Hematopoietic multipotent progenitor cell treated with erythropoietin and hydrocortisone succinate and interleukin-3 and kit ligand, for 17 days (in vitro differentiated cells): Measurements from ENCODE around the gene DUS3L.
"Not testable (repeated sequence)": the region's sequence is repeated elsewhere in the genome, so short reads cannot be mapped to it uniquely, and the experiment has no call there.

Experiments used
- DNase-seq: peaks from one replicate; pipeline ENCODE4 v3.0.0-alpha.2; 2015; ENCODE audit warnings: low spot score

The DUS3L gene

GRCh38 chr19:5772416-5772815 is 18.5 kb downstream of the DUS3L start:
- DNase-seq: no peak

GRCh38 chr19:5767949-5768348 is 23.0 kb downstream of the DUS3L start:
- no peak for DNase-seq

DNA sequence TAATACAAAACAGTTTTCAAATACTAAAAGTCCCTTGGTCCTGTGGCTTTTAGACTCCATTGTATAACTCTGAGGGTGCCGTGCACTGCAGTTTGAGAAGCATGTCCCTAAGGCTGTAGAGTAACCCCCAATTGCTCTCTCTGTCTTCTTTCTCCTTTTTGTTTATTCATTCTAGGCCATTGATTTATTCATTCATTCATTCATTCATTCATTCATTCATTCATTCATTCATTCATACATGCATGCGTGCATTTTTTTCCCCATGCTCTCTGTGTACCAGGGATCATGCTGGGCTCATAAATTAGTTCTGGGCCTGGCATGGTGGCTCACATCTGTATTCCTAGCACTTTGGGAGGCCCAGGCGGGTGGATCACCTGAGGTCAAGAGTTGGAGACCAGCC is 25.7 kb downstream of the DUS3L start:
- no peak for DNase-seq

GRCh38 chr19:5762608-5763217 is 28.2 kb downstream of the DUS3L start:
- no peak for DNase-seq

DNA sequence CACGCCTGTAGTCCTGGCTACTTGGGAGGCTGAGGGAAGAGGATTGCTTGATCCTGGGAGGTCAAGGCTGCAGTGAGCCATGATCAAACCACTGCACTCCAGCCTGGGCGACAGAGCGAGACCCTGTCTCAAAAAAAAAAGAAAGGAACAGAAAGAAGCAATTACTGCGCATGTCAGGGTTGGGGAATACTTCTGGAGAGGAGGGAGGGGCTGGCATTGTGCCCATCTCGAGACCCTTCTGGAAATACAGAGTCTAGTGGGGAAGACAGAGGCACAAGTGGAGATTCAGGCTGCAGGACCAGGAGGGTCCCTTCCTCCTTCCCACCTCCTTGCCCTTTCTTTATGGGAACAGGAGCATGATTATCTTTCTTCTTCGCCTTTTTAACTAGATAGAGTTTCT is 37.2 kb downstream of the DUS3L start:
- DNase-seq: no peak

- no peak for DNase-seq
Observed at GRCh38 chr19:5751709-5752108, 39.3 kb downstream of the DUS3L start.

GRCh38 chr19:5749505-5749904 is 41.5 kb downstream of the DUS3L start:
- no peak for DNase-seq

GRCh38 chr19:5748920-5749319 is 42.0 kb downstream of the DUS3L start:
- not testable (repeated sequence) for DNase-seq

GRCh38 chr19:5744999-5745398 is 46.0 kb downstream of the DUS3L start:
- DNase-seq: not testable (repeated sequence)

DNA sequence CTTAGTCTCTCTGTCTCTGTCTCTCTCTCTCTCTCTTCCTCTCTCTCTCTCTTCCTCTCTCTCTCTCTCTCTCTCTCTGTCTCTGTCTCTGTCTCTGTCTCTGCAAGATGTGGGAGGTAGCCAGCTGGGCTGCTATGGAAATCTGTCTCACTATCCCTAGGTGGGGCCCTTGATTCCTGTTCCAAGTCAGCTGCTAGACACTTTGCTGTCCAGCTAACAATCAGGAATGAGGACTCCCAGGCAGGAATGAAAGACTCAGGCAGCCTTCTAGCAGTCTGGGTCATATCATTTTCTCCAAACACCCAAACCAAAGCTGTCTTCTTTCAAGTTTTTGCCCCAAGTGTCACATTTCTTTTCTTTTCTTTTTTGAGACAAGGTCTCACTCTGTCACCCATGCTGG is 47.3 kb downstream of the DUS3L start:
- no peak for DNase-seq

DNA sequence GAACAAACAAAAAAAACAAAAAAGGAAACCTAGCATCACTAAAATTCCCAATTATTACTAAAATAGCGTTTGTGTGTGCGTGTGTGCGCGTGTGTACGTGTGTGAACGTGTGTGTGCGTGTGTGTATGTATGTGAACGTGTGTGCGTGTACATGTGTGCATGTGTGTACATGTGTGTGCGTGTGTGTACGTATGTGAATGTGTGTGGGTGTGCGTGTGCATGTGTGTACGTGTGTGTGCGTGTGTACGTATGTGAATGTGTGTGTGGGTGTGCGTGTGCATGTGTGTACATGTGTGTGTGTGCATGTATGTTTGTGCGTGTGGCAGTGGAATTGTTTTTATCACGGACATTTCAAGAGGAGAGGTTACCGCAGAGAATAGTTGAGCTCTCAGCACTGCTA is 48.9 kb downstream of the DUS3L start:
- DNase-seq: no peak

DNA sequence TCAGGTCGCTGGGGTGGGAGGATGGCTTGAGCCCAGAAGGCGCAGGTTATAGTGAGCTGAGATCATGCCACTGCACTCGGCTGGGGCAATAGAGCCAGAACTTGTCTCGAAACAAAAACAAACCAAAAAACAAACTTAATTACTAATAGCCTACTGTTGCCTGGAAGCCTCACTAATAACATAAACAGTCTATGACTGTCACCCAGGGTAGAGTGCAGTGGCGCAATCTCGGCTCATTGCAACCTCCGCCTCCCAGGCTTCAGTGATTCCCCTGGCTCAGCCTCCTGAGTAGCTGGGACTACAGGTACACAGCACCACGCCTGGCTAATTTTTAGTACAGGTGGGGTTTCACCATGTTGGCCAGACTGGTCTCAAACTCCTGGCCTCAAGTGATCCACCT is 52.5 kb downstream of the DUS3L start:
- no peak for DNase-seq
